ENCODE data around the gene FRK.
"Not testable (repeated sequence)": the region's sequence is repeated elsewhere in the genome, so short reads cannot be mapped to it uniquely, and the experiment has no call there.

Gene FRK

DNA sequence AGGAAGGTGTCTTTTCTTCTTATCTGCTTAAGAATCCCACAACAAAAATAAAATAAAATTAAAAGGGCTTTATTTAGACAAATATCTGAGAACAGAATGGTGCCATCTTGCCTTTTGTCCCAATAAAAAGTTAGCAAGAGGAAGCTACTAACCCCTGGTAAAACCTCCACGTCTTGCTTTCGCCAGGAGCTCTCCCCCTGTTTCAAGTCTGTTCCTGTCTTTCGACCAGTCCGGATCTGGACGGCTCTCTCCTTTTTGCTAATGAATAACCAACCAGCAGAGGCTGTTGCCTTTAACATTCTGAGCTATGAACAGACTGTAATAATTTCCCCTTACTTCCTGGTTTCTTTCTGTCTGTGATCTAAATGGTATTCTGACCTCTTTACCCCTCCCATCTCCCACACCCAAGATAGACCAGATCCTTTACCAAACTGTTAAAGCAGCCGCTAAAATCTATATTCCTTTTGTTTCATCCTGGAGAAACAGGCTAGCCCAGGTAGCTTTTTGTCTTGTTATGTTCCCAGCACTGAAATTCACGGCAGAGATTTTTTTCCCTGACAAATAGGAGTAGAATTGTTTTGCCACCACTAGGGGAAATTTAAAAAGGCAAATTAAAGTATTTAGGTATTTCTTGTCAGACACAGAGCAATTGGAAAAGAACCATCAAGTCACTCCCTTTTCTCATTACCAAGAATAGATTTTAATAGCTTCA is at the start of gene FRK:
Gene FRK, minus strand, starts transcription at position 320 of the 712 bp plus-strand sequence. CDS start 580 bp downstream, outside the sequence.
- no peak for DNase-seq

DNA sequence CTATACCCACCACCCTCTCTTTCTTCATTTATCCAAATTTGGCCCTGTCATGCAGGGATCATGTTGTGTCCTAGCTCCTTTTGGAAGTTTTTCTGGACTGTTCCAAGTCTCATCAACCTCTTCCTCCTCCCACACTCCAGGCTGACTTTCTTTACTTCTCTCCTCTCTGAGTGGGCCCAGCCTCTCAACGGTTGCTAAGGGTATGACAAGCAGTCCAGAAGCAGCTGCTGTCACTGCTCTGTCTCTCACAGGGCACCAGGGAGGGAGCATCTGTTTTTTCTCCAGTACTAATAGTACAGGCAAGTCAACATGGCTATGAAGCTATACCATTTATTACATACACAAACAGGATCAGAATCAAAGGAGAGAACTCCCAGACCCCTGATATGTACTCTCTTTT is 48.1 kb upstream of the FRK start:
- no peak for DNase-seq

DNA sequence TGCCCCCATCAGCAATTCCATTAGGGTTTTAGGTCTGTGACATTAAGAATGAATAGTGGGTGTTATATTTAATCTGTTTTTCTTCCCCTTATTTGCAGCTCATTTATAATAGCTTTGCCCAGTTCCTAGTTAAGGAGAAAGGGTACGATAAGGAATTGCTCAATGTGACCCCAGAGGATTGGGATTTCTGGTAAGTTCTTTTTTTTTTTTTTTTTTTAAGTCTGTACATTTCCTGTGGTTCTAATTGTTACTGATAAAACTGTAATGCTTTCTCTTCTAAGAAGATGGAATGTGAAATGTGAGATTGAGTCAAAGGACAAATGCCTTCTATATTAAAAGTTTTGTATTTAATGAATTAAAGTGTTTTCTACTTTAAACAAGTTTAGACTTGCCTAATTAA is 45.5 kb upstream of the FRK start:
- DNase-seq: no peak

DNA sequence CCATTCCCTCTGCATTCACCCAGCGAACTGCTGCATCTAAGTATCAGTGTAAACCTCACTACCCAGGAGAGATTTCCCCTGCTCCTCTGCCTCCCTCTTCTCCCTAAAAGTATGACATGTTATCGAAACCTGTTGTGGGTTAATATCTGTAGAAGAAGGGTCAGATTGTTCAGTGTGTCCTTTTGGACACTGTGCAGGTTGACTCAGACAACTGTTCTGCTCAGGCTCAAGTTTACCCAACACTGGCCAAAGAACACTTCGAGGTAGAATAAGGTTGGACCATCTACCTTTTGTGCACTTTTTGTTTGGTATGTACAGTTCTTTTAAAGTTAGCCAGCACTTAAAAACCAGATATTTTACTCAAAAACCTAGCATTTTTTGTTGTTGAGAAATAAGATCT is 44.6 kb upstream of the FRK start:
- DNase-seq: no peak

- DNase-seq: no peak
Observed at GRCh38 chr6:116104636-116105035, 43.9 kb upstream of the FRK start.

- no peak for DNase-seq
Observed at GRCh38 chr6:116102873-116103272, 42.2 kb upstream of the FRK start.

DNA sequence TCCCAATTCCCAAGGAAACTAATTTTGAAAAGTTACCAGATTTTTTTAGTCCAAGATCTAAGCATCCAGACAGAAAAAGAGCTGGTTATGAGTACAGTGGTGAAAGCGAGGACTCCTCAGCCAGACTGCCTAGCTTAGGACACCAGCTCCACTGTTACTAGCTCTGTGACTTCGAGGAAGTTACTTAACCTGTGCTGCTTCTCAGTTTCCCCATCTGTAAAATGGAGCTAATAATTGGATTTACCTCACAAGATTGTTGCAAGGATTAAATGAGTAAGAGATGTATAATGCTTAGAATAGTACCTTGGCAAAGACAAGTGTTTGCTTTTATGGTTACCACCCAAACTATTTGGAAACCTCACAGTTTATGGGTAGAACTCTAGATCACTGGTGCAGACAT is 41.1 kb upstream of the FRK start:
- DNase-seq: no peak

GRCh38 chr6:116101302-116101718 is 40.6 kb upstream of the FRK start:
- DNase-seq: peak in 1 of 2 experiments; percentile 74

DNA sequence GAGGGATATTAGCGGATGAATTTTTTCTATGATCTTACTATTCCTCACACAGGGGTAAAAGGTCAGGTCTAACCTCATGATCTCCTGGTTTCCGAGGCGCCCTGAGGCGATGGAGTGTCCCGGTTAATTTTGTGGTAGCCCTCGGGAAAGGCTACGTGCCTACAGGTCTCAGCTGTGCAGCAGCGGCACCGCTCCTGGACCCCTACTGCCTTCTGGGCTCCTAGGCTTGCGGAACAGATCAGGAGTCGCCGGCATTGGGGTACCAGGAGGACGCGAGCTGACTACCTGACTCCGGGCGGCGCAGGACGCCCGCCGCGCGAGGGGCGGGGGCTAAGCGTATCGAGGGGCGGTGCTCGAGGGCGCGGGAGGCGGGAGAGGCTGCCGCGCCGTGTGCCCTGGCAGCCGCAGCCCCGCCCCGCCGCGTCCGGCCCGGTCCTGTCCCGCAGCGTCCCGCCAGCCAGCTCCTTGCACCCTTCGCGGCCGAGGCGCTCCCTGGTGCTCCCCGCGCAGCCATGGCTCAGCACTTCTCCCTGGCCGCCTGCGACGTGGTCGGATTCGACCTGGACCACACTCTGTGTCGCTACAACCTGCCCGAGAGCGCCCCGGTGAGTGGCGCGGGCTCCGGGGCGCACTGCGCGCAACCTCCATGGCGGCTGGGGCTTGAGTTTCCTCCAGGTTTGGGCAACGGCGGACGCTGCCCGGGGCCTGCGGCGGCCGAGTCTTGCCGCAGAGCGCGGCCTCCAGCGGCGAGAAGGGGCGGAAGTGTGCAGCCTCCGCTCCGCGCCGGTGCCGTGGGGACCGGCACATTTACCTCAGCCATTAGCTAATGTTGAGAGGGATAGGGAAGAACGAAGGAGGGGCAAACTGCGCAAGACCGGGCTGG is 40.0 kb upstream of the FRK start, which contains the start of gene NT5DC1:
Gene NT5DC1, plus strand, starts transcription at position 435 of the 883 bp plus-strand sequence. Its CDS starts 78 bp downstream, at position 513.
- peak; percentile 67 to 77 for DNase-seq

DNA sequence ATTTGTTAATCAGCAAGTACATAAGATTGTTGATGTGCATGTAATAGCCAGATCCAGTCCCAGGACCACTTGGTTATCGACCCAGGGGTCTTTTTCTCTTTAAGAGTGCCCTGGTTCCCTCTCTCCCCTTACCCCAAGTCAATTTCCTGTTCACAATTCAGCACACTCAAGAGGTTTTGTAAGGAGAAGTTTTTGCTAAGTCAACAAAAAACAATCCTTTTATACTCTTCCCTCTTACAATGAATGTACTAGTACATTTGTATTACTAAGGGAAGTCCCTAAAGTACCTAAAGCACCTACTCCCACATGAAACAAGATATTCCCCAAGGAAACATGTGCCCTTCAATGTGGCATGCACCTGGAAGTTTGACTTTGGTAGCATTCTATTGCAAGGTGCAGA is 38.3 kb upstream of the FRK start:
- no peak for DNase-seq

DNA sequence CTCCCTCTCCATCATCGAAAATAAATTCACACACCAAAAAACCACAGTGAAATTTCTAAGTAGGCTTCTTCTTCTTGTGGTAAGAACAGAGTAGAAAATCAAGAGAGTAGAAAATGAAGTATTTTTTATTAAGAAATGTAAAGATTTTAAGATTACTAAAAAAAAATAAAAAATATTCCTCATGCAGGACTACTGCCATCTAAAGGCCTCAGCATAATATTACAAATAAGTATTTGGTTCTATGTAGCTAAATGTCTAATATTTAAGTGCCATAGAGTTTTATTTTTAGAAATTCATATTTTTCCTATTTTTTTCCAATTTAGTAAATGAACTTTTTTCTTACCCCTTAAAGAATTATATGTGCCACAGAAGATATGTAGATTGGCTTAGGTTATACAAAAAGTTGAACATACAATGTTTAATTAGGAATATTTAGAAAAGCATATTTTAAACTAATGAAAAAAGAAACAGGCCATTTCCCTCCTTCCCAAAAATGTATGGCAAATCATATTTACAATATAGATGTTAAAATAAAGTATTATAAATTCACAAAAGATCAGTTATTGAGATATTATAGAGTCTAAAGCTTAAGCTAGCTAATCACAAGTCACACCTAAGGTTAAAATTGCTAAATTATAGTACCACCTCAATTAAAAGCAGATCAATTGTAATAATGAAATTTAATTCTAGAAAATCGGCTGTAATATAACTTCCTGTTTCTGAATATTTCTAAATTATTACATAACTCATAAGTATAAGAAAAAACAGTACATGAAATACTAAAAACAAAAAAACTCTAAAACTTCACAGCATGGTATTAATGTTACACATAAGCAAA is 36.5 kb upstream of the FRK start:
- peak; percentile 49 to 57 for DNase-seq

DNA sequence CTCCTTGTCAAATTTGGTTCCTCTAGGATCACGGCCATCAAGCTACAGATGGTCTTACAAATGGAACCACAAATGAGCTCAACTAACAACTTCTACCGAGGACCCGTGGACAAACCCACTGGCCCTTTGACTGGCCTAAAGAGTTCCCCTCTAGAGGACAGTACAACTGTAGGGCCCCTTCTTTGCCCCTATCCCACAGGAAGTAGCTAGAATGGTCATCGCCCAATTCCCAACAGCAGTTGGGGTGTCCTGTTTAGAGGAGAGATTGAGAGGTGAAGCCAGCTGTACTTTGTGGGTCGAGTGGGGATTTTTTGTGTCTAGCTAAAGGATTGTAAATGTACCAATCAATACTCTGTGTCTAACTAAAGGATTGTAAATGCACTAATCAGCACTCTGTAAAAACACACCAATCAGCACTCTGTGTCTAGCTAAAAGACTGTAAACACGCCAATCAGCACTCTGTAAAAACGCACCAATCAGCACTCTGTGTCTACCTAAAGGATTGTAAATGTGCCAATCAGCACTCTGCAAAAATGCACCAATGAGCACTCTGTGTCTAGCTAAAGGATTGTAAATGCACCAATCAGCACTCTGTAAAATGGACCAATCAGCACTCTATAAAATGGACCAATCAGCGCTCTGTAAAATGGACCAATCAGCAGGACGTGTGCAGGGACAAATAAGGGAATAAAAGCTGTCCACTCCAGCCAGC is 35.5 kb upstream of the FRK start:
- DNase-seq: not testable (repeated sequence)

DNA sequence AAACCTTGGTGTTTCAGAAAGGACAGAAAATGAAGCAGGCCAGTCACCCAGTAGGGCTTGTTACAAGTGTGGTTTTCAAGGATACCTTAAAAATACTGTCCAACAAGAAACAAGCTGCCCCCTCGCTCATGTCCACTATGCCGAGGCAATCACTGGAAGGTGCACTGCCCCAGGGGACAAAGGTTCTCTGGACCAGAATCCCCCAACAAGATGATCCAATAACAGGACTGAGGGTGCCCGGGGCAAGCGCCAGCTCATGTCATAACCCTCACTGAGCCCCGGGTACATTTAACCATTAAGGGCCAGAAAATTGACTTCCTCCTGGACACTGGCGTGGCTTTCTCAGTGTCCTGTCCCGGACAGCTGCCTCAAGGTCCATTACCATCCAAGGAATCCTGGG is 33.4 kb upstream of the FRK start:
- DNase-seq: no peak

GRCh38 chr6:116090251-116090650 is 29.6 kb upstream of the FRK start:
- no peak for DNase-seq

DNA sequence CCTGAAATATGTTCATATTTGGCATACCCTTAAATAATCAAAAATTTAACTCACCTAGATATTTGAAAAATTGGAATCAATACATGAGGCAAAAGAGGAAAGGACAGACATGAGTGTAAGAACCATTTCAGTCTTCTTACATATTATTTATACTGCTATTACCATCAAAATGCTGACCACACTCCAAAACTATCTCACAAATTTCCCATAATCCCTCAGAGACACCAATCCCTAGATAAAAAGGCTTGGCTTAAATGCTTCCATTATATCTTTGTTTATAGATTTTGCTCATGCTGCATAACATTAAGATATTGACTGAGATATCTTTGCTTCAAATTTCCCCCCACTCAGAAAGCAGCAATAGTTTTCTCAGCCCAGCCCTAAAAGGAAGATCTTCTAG is 28.3 kb upstream of the FRK start:
- no peak for DNase-seq

DNA sequence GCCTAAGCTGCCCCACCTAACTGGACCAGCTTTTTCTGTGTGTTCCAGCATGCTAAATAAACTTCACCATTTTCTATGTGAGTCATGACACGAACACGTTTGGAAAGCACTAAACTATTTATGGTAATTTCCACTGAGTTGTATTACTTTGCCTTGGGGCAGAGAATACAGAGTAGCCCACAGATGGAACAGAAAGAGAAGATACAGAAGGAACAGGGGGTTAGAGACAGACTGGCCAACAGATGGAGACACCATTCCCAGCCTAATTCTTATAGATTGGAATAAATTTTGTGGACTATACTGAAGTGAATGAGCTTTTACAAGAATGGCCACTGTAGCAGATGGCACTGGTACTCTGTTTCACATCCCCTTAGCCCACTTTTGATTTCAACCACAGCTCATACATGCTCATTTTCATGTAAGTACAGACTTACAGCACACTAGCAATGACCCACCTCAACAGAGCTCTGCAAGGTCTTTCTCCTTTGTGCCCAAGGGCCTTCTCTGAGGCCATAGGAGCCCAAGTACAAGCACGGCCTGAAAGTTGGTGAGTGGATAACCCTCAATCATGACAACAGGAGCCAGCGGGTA is 26.8 kb upstream of the FRK start:
- DNase-seq: no peak

GRCh38 chr6:116084284-116084683 is 23.6 kb upstream of the FRK start:
- DNase-seq: no peak

DNA sequence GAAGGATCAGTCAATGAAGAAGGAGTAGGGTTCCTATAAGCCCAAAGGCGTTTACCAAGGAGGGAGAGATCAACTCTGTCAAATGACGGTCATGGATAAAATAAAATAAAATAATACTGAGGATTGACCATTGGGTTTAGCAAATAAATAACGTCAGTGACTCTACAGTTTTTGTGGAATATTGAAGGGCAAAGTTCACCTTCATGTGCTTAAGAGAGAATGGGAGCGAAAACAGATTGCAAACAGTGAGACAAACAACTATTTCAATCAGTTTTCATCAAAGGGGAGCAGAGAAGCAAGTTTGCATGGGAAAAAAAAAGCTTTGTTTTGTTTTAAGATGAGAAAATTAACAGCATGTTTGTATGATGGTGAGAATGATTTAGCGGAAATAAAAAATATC is 22.4 kb upstream of the FRK start:
- no peak for DNase-seq

GRCh38 chr6:116078945-116079344 is 18.3 kb upstream of the FRK start:
- no peak for DNase-seq

- DNase-seq: peak in 1 of 2 experiments; percentile 11
Observed at GRCh38 chr6:116078522-116078921, 17.8 kb upstream of the FRK start.

GRCh38 chr6:116074732-116075390 is 14.2 kb upstream of the FRK start:
- DNase-seq: no peak

All from Kasumi-1 (cell line).